CD1c-positive myeloid dendritic cell (primary cell): Measurements from ENCODE around the gene ZNF655.
"Not testable (repeated sequence)": the region's sequence is repeated elsewhere in the genome, so short reads cannot be mapped to it uniquely, and the experiment has no call there.

ENCODE experiments used
- DNase-seq: peaks from one replicate; pipeline ENCODE4 v3.0.0-alpha.2; 2016; ENCODE audit errors: extremely low spot score

Gene ZNF655

GRCh38 chr7:99560834-99561736 is 2.6 kb downstream of the ZNF655 start:
- no peak for DNase-seq

DNA sequence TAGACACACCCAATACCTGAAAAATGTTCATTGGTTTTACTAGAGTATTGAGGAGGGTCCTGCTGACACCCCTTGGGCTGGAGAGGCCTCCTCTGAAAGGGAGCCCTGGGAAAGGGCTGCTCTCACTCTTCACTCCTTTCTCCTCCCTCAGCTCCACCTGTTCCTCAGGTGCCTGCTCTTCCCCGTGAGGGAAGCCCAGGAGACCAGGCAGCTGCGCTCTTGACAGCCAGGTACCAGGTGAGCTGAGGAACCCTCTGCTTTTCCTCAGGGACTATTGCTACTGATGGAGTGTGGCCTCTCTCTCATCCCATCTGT is 3.3 kb downstream of the ZNF655 start:
- DNase-seq = no peak

DNA sequence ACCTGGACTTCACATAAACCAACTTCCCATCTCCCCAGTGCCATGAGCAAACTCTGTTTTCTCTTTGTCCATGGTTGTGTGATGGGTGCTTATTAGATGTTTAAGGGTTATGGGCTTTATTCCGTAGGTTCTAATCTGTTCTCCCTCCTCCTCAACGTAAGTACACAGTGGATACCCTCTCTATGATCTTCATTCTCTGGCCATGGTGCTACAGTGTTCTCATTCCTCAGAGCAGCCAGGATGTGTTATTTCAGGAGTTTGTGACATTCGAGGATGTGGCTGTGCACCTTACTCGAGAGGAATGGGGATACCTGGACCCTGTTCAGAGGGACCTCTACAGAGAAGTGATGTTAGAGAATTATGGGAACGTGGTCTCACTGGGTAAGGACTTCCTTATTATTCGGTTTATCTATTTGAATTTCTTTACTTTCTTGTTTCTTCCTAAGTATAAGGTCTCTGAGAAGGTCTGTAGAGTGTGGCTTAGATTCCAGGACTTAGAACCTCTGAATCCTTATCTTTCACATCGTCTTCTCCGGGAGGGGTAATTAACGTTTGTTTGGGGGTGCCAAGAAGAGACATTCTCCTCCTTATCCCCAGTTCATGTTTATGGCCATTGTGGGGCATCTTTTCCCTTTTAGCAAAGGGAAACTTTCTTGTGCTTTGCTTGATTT is 3.8 kb downstream of the ZNF655 start:
- no peak for DNase-seq

DNA sequence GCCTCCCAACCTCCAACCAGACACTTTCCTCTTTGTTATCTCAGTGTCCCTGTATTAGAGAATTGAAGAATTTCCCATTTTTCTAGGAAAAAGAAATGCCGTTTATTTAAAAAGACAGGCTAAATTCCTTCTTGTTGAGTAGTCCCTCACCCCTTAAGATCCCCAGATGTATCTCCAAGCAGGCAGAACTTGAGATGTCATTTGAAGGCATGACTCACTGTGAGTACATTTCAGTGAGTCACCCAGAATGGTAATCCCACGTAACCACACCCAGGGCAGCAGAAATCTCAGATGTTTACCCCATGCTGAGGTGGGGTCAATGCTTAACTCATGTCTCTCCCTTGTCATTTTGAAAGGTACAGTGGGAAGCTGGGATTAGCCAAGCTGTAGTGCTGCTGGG is 4.4 kb downstream of the ZNF655 start:
- DNase-seq = peak; percentile 73

GRCh38 chr7:99563650-99564049 is 5.2 kb downstream of the ZNF655 start:
- DNase-seq = no peak

DNA sequence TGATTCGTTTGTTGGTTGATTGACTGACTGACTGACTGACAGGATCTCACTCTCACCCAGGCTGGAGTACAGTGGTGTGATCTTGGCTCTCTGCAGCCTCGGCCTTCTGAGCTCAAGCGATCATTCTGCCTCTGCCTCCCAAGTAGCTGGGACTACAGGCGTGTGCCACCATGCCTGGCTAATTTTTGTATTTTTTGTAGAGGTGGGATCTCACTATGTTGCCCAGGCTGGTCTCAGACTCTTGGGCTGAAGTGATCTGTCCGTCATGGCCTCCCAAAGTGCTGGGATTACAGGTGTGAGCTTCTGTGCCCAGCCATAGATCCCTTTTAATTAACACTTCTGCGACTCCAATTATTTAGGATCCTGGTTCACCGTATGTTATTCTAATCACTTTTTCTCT is 10.3 kb downstream of the ZNF655 start:
- not testable (repeated sequence) for DNase-seq

GRCh38 chr7:99571768-99572167 is 13.3 kb downstream of the ZNF655 start:
- DNase-seq = no peak

GRCh38 chr7:99573257-99573656 is 14.8 kb downstream of the ZNF655 start:
- no peak for DNase-seq

DNA sequence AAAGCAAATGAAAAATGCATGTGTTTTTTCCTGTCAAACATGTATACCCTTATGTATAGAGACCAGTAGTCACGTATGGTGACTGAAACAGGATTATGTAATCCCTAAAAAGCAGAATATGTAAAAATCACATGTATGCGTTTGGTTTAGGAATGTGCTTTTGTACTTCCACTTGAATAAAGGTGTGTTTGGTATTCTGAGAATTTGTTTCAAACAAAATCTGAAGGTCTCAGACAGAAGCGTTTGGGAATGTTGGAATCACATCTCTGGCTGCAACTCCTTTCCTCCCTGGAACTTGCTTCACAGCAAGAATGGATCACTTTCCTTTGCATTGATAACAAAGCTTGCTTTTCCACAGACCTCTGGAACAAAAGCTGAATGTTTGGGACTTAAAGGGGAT is 17.8 kb downstream of the ZNF655 start:
- DNase-seq = no peak

DNA sequence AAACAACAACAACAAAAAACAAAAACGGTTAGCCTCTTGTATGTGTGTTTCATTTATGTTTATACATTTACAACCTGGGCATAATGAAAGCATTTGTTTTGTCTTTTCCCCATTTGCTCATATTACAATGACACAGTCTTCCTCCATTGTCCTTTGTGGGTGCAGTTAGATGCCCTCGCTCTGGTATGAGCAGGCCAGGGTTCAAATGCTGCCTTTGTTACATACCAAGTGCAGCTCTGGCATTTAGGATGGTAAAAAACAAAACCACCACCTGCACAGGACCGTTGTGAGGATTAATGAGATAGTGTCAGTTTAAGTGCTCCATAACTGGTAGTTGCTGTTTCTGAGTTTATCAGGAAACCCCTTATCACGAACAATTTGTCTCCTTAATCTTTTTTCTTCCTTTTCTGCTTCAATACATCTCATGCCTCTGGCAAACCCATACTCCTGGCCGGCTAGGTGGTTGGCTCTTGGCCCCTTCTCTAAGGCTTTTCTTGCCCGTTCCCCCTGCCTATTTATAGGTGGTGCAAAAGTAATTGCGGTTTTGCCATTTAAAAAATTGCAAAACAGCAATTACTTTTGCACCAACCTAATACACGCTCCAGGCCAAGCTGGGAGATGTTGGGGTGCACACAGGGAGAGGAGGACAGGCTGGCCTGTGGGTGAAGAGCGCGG is 21.0 kb downstream of the ZNF655 start:
- no peak for DNase-seq

- DNase-seq = no peak
Observed at GRCh38 chr7:99579956-99580777, 21.7 kb downstream of the ZNF655 start.

- DNase-seq = not testable (repeated sequence)
Observed at GRCh38 chr7:99580778-99581332, 22.4 kb downstream of the ZNF655 start.

GRCh38 chr7:99588868-99589267 is 30.4 kb downstream of the ZNF655 start:
- DNase-seq = no peak

- no peak for DNase-seq
Observed at GRCh38 chr7:99594948-99595745, 36.7 kb downstream of the ZNF655 start.

- no peak for DNase-seq
Observed at GRCh38 chr7:99596408-99596955, 38.0 kb downstream of the ZNF655 start.

DNA sequence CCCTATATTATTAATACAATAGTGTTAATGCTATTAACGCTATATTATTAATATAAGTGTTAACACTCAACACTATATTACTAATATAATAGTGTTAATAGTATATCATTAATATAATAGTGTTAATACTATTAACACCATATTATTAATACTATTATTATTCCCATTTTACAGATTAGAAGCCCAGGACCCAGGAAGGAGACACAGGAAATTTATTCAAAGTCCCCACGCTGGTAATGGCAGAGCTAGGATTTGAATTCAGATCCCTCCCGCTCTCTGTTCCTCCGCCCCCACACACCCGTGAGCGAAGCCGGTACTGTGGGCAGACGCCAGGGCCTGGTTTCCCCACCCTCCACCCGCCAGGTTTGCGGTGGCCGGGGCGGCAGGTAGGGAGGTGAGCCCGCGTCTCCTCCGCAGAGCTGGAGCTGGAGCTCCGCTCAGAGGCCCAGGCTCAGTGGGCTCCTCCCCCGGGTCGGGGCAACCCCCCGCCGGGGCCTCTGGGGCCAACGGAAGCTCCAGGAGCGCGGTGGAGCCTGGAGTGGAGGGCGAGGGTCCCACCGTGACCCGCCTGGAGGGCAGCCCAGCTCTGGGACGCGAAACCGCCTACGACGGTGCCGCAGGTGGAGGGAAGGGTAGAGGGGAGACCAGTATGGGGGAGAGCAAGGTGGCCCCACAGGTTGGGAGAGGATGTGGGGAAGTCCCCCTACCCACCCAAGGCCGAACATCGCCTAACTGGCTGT is 39.5 kb downstream of the ZNF655 start, which contains the start of gene TMEM225B:
TMEM225B (plus strand) TSS at position 506 of the 740 bp plus-strand sequence. CDS start 6,122 bp downstream, outside the sequence.
- no peak for DNase-seq

DNA sequence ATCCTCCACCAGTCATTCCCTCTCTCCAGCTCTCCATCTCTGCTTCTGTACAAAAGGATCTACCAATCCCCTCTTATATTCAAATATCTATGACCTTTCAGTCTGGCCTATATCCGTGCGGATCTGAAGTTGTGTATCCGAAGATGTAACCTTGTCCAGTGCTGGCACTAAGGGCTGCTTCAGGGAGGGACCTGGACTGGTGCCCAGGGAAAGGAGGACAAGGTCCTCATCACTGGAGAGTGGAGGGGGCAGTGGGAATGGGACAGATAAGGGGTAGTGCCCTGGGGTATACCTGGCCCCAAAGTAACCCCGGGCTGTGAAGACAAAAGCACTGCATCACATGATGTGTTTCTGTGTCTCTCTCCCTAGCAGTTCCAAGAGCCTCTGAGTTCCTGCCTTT is 41.4 kb downstream of the ZNF655 start:
- DNase-seq = no peak

- no peak for DNase-seq
Observed at GRCh38 chr7:99601656-99602310, 43.3 kb downstream of the ZNF655 start.

GRCh38 chr7:99605527-99605926 is 47.1 kb downstream of the ZNF655 start:
- no peak for DNase-seq
